Smooth muscle cell (in vitro differentiated cells): ENCODE measurements around the gene MEGF10. TPM values are rescaled to one million over a fixed set of nuclear protein-coding genes. Genes with fewer than 3 reads are reported as not detected.
"Not testable (repeated sequence)": the region's sequence is repeated elsewhere in the genome, so short reads cannot be mapped to it uniquely, and the experiment has no call there.

Experiments used
- DNase-seq: peaks from one replicate; lab custom pipeline; 2025; ENCODE audit not compliant: unreplicated experiment; lab: John Stamatoyannopoulos, UW
- H2AFZ ChIP-seq: fragments of 200-600 bp; sonication (generic); 2 replicates; pipeline ENCODE4 v1.6.0; 2016; ENCODE audit warnings: antibody characterized with exemption, low read depth, mild to moderate bottlenecking
- H3F3A ChIP-seq: fragments of 200-600 bp; sonication (generic); 2 replicates; pipeline ENCODE4 v1.6.0; 2017; ENCODE audit warnings: antibody characterized with exemption, low read depth
- H3K27ac ChIP-seq: fragments of 200-600 bp; sonication (generic); 2 replicates; pipeline ENCODE4 v1.5.1; 2016; ENCODE audit warnings: low read depth, mild to moderate bottlenecking
- H3K27me3 ChIP-seq: fragments of 200-600 bp; sonication (generic); 2 replicates; pipeline ENCODE4 v1.6.1; 2016; ENCODE audit warnings: low read depth, mild to moderate bottlenecking
- H3K36me3 ChIP-seq: fragments of 200-600 bp; sonication (generic); 2 replicates; pipeline ENCODE4 v1.5.1; 2016; ENCODE audit warnings: low read depth
- H3K4me1 ChIP-seq: fragments of 200-600 bp; sonication (generic); 2 replicates; pipeline ENCODE4 v1.5.1; 2016; ENCODE audit warnings: low read depth
- H3K4me2 ChIP-seq: fragments of 200-600 bp; sonication (generic); 2 replicates; pipeline ENCODE4 v1.6.0; 2016; ENCODE audit warnings: mild to moderate bottlenecking
- H3K4me3 ChIP-seq: fragments of 200-600 bp; sonication (generic); 2 replicates; pipeline ENCODE4 v1.5.1; 2016; ENCODE audit warnings: mild to moderate bottlenecking
- H3K79me2 ChIP-seq: fragments of 200-600 bp; sonication (generic); 2 replicates; pipeline ENCODE4 v1.6.0; 2016; ENCODE audit warnings: low read depth, mild to moderate bottlenecking
- H3K9ac ChIP-seq: fragments of 200-600 bp; sonication (generic); 2 replicates; pipeline ENCODE4 v1.6.0; 2016; ENCODE audit warnings: low read depth
- H3K9me3 ChIP-seq: fragments of 200-600 bp; sonication (generic); replicated peaks from 2 replicates; pipeline ENCODE4 v1.5.1; 2016; ENCODE audit warnings: low read depth
- H4K20me1 ChIP-seq: fragments of 200-600 bp; sonication (generic); 2 replicates; pipeline ENCODE4 v1.6.0; 2016; ENCODE audit warnings: low read depth
- CTCF ChIP-seq: fragments of 200-600 bp; sonication (generic); IDR thresholded peaks from 2 replicates; pipeline ENCODE4 v1.5.1; 2017; ENCODE audit warnings: borderline replicate concordance, mild to moderate bottlenecking, antibody characterized with exemption; ENCODE audit not compliant: insufficient read depth, poor library complexity, severe bottlenecking
- WGBS: methylation state at CpG from one replicate; pipeline ENCODE4 v1.1.7; 2016; ENCODE audit warnings: low lambda C conversion rate; 5-methylcytosine and 5-hydroxymethylcytosine counted together
- polyA plus RNA-seq: library from polyadenylated mRNA; unstranded; fragments of >200 nt; fragmentation: Nextera tagmentation; extraction: Ambion mirVana; gene quantifications from 2 replicates; pipeline ENCODE4 v1.2.1, GENCODE V29; 2016
- total RNA-seq: library from RNA; depleted of rRNA; stranded (reverse); fragments of >200 nt; gene quantifications from 2 replicates; pipeline ENCODE4 v1.2.3, GENCODE V29; 2014

The MEGF10 gene
- total and polyA plus RNA-seq, 2 experiments from 2014 or later = 0.83 to 3.6 TPM

- Histone ChIP-seq H3K9me3 (no peaks in the 10 kb centered on the region), H3K4me3 (no peak overlapping the region), H3K36me3 (no peaks in the 10 kb centered on the region), H3K9ac (no peak overlapping the region), H3K27me3 (no peaks in the 10 kb centered on the region), H3K4me1 (peaks cover 3% of the 10 kb centered on the region), H3K4me2 (no peak overlapping the region), H3K27ac (no peak overlapping the region), H2AFZ (no peak overlapping the region), H4K20me1 (no peaks in the 10 kb centered on the region), H3K79me2 (no peaks in the 10 kb centered on the region), H3F3A (no peaks in the 10 kb centered on the region)
- DNase-seq = no peak
- 92% methylated on average over 3 of the region's 3 CpGs for WGBS
- no peak for TF ChIP-seq CTCF
Measured at GRCh38 chr5:127306036-127306435, 15.4 kb downstream of the MEGF10 start.

GRCh38 chr5:127306647-127307046 is 16.1 kb downstream of the MEGF10 start:
- no peaks in the 10 kb centered on the region for H3F3A ChIP-seq
- H3K4me2 ChIP-seq = no peak overlapping the region

GRCh38 chr5:127307868-127308267 is 17.3 kb downstream of the MEGF10 start:
- no peak overlapping the region for H3K4me2 ChIP-seq
- WGBS = 90% methylated on average over 6 of the region's 6 CpGs
- H3K4me1 ChIP-seq = peaks cover 3% of the 10 kb centered on the region
- no peaks in the 10 kb centered on the region for H3K79me2 ChIP-seq
- TF ChIP-seq CTCF = no peak
- no peak overlapping the region for H3K9ac ChIP-seq
- no peaks in the 10 kb centered on the region for H3K9me3 ChIP-seq
- H3K27ac ChIP-seq = no peak overlapping the region
- no peaks in the 10 kb centered on the region for H3K36me3 ChIP-seq
- no peaks in the 10 kb centered on the region for H4K20me1 ChIP-seq
- DNase-seq = no peak
- H3K27me3 ChIP-seq = no peaks in the 10 kb centered on the region
- no peaks in the 10 kb centered on the region for H3F3A ChIP-seq
- no peak overlapping the region for H2AFZ ChIP-seq
- no peak overlapping the region for H3K4me3 ChIP-seq

More at GRCh38 chr5:127306647-127307046, 16.1 kb downstream of the MEGF10 start:
- no peak overlapping the region for H2AFZ ChIP-seq
- H4K20me1 ChIP-seq = no peaks in the 10 kb centered on the region
- no peaks in the 10 kb centered on the region for H3K36me3 ChIP-seq
- H3K27me3 ChIP-seq = no peaks in the 10 kb centered on the region
- no peak overlapping the region for H3K27ac ChIP-seq
- no peak overlapping the region for H3K9ac ChIP-seq
- H3K9me3 ChIP-seq = no peaks in the 10 kb centered on the region
- DNase-seq = no peak
- TF ChIP-seq CTCF = no peak
- 80% methylated on average over 8 of the region's 8 CpGs for WGBS
- H3K79me2 ChIP-seq = no peaks in the 10 kb centered on the region
- no peak overlapping the region for H3K4me3 ChIP-seq
- peaks cover 3% of the 10 kb centered on the region for H3K4me1 ChIP-seq

- not testable (repeated sequence) for H3K79me2 ChIP-seq, H3K36me3 ChIP-seq, H2AFZ ChIP-seq, H3K27me3 ChIP-seq, H3K27ac ChIP-seq, H3K4me2 ChIP-seq, DNase-seq, H3K4me1 ChIP-seq, H3K4me3 ChIP-seq, H4K20me1 ChIP-seq, H3K9me3 ChIP-seq, H3F3A ChIP-seq, H3K9ac ChIP-seq
- WGBS = 91% methylated on average over 7 of the region's 7 CpGs
Measured at GRCh38 chr5:127308325-127308724, 17.7 kb downstream of the MEGF10 start.
